Measurements from ENCODE around the gene AFDN.

The AFDN gene

GRCh38 chr6:167860550-167861226 lies 34.0 kb downstream of the AFDN start:
- Histone ChIP-seq H3K27me3 (no peaks in the 10 kb centered on the region), H3K9me3 (peaks cover 9% of the 10 kb centered on the region), H3K36me3 (no peaks in the 10 kb centered on the region), H3K4me1 (peaks cover 10% of the 10 kb centered on the region), H3K27ac (no peak overlapping the region), H3K9ac (no peak overlapping the region), H4K20me1 (peaks cover 54% of the 10 kb centered on the region), H3K4me2 (peak overlapping the region; percentile 32), H3K4me3 (no peak overlapping the region)
- TF ChIP-seq Cebpa-rat (IDR thresholded peaks at IDR 0.05): no peak

GRCh38 chr6:167861424-167861823 lies 34.7 kb downstream of the AFDN start:
- no peak overlapping the region for H3K27ac ChIP-seq
- no peaks in the 10 kb centered on the region for H3K27me3 ChIP-seq
- peaks cover 10% of the 10 kb centered on the region for H3K4me1 ChIP-seq
- H3K9me3 ChIP-seq: peaks cover 6% of the 10 kb centered on the region; the same call in 1 of the 2 replicates
- H3K4me3 ChIP-seq: no peak overlapping the region
- H4K20me1 ChIP-seq: peaks cover 55% of the 10 kb centered on the region
- no peak for TF ChIP-seq Cebpa-rat (IDR thresholded peaks at IDR 0.05)
- no peak overlapping the region for H3K9ac ChIP-seq
- no peaks in the 10 kb centered on the region for H3K36me3 ChIP-seq
- no peak overlapping the region for H3K4me2 ChIP-seq

DNA sequence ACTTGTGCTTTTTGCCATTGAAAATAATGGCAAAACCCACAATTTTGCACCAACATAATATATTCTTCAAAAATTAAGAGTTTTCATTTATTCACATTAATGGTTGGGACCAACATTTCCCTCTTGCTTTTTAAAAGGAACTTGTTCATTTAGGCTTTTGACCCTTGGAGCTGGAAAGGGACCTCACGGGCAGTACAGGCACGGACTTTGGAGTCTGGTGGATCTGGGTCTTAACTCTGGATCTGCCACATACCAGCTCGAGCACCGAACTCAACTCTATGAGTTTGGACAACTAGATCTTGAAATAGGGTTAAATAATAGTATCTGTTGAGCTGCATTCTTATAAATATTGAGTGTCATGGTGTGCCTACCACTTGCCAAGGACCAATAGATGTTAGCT lies 37.2 kb downstream of the AFDN start:
- peaks cover 47% of the 10 kb centered on the region for H4K20me1 ChIP-seq
- no peaks in the 10 kb centered on the region for H3K9me3 ChIP-seq
- H3K27ac ChIP-seq: no peak overlapping the region
- H3K4me1 ChIP-seq: peaks cover 10% of the 10 kb centered on the region
- H3K36me3 ChIP-seq: peaks cover 21% of the 10 kb centered on the region
- H3K9ac ChIP-seq: no peak overlapping the region
- no peak overlapping the region for H3K4me3 ChIP-seq
- H3K27me3 ChIP-seq: no peaks in the 10 kb centered on the region
- TF ChIP-seq Cebpa-rat (IDR thresholded peaks at IDR 0.05): no peak
- no peak overlapping the region for H3K4me2 ChIP-seq

DNA sequence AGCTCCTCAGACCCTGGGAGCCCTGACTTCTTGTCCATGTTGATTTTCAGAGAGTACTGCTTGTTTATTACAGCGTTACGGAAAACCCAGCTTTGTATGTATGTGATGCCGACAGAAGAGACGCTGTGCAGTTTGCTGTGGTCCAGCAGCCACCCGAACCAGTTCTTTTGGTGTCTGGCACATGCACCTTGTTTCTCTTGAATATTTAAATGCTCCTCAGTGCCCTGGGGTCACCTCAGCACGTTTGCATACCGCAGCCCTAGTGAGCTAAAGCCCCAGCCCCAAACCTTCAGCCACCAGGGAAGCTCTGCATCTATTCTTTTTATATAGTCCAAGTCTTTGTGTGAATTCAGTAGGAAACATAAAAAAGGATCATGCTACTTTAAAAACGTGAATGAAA lies 39.9 kb downstream of the AFDN start:
- no peak for TF ChIP-seq Cebpa-rat (IDR thresholded peaks at IDR 0.05)
- Histone ChIP-seq H3K4me1 (no peaks in the 10 kb centered on the region), H3K27ac (no peak overlapping the region), H3K4me2 (no peak overlapping the region), H3K9me3 (no peaks in the 10 kb centered on the region), H3K4me3 (no peak overlapping the region), H4K20me1 (peaks cover 28% of the 10 kb centered on the region), H3K36me3 (peaks cover 29% of the 10 kb centered on the region), H3K9ac (no peak overlapping the region), H3K27me3 (no peaks in the 10 kb centered on the region)

GRCh38 chr6:167870321-167870720 lies 43.6 kb downstream of the AFDN start:
- Histone ChIP-seq H3K9me3 (no peaks in the 10 kb centered on the region), H3K4me3 (no peak overlapping the region), H3K9ac (no peak overlapping the region), H3K27me3 (no peaks in the 10 kb centered on the region), H4K20me1 (peaks cover 14% of the 10 kb centered on the region; the same call in 1 of the 2 replicates), H3K36me3 (peaks cover 46% of the 10 kb centered on the region), H3K4me1 (no peaks in the 10 kb centered on the region), H3K27ac (no peak overlapping the region), H3K4me2 (no peak overlapping the region)
- TF ChIP-seq Cebpa-rat (IDR thresholded peaks at IDR 0.05): no peak

- TF ChIP-seq Cebpa-rat (IDR thresholded peaks at IDR 0.05): no peak
- Histone ChIP-seq H3K9ac (no peak overlapping the region), H3K4me3 (no peak overlapping the region), H3K4me1 (no peaks in the 10 kb centered on the region), H3K9me3 (no peaks in the 10 kb centered on the region), H3K4me2 (no peak overlapping the region), H3K36me3 (peaks cover 42% of the 10 kb centered on the region), H4K20me1 (peaks cover 8% of the 10 kb centered on the region; the same call in 1 of the 2 replicates), H3K27ac (no peak overlapping the region), H3K27me3 (no peaks in the 10 kb centered on the region)
Measured at GRCh38 chr6:167872538-167873210, 46.0 kb downstream of the AFDN start.

- H3K36me3 ChIP-seq: peaks cover 46% of the 10 kb centered on the region
Measured at GRCh38 chr6:167877994-167878779, 51.5 kb downstream of the AFDN start.

GRCh38 chr6:167879612-167880011 lies 52.9 kb downstream of the AFDN start:
- peaks cover 7% of the 10 kb centered on the region; the same call in 1 of the 2 replicates for H3K9me3 ChIP-seq
- H4K20me1 ChIP-seq: no peaks in the 10 kb centered on the region
- H3K9ac ChIP-seq: no peak overlapping the region
- no peak overlapping the region for H3K4me2 ChIP-seq
- H3K36me3 ChIP-seq: peaks cover 50% of the 10 kb centered on the region
- no peak overlapping the region for H3K27ac ChIP-seq
- peaks cover 28% of the 10 kb centered on the region for H3K4me1 ChIP-seq
- H3K4me3 ChIP-seq: no peak overlapping the region
- TF ChIP-seq Cebpa-rat (IDR thresholded peaks at IDR 0.05): no peak
- H3K27me3 ChIP-seq: no peaks in the 10 kb centered on the region

More at GRCh38 chr6:167877994-167878779, 51.5 kb downstream of the AFDN start:
- H3K4me3 ChIP-seq: no peak overlapping the region
- H3K27ac ChIP-seq: no peak overlapping the region
- TF ChIP-seq Cebpa-rat (IDR thresholded peaks at IDR 0.05): no peak
- peaks cover 17% of the 10 kb centered on the region for H3K4me1 ChIP-seq
- no peak overlapping the region for H3K4me2 ChIP-seq
- H3K9me3 ChIP-seq: peaks cover 7% of the 10 kb centered on the region; the same call in 1 of the 2 replicates
- no peak overlapping the region for H3K9ac ChIP-seq
- H4K20me1 ChIP-seq: no peaks in the 10 kb centered on the region
- H3K27me3 ChIP-seq: no peaks in the 10 kb centered on the region

DNA sequence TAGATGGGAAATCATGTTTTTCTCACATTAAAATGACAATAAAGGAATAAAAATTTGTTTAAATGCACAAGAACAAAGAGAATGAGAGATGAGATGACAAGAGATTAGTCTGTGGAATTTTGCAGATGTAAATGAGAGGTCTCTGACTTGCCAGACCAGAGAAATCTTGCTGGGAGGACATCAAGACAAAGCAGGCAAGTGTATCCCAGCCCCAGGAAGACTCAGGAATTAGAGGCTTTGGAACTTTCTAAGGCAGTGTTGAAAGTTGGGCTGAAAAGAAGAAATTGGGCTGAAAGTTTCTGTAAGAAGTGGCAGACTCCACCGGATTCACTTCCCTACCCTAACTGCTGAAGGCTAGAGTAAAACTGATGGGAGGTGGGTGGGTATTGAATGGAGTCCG lies 54.6 kb downstream of the AFDN start:
- H3K4me2 ChIP-seq: no peak overlapping the region

More for the DNA sequence above, 54.6 kb downstream of the AFDN start:
- Histone ChIP-seq H3K36me3 (peaks cover 51% of the 10 kb centered on the region), H3K9me3 (peaks cover 7% of the 10 kb centered on the region; the same call in 1 of the 2 replicates), H4K20me1 (no peaks in the 10 kb centered on the region), H3K4me1 (peaks cover 30% of the 10 kb centered on the region), H3K27me3 (no peaks in the 10 kb centered on the region), H3K4me3 (no peak overlapping the region), H3K27ac (no peak overlapping the region), H3K9ac (no peak overlapping the region)
- no peak for TF ChIP-seq Cebpa-rat (IDR thresholded peaks at IDR 0.05)
